Measurements from ENCODE around the gene SOX9. TPM values are rescaled to one million over a fixed set of nuclear protein-coding genes. Genes with fewer than 3 reads are reported as not detected.

The SOX9 gene
- polyA plus RNA-seq, 2 donors = 3.7 to 11.4 TPM

- 40 to 65% methylated on average over 2 of the region's 2 CpGs for WGBS, 2 donors
- Histone ChIP-seq H3K4me1 (ENCODE audit: control insufficient read depth in 2 of 2, insufficient read depth in 2 of 2, low read length in 1 of 2) (no peaks in the 10 kb centered on the region), H3K9me3 (ENCODE audit: control insufficient read depth in 2 of 2, insufficient read depth in 1 of 2, low read depth in 1 of 2, low read length in 1 of 2) (no peaks in the 10 kb centered on the region), H3K4me3 (ENCODE audit: low read depth in 1 of 2, low read length in 2 of 2) (no peak overlapping the region), H3K27ac (ENCODE audit: low read depth in 2 of 2, low read length in 1 of 2) (no peak overlapping the region), H3K27me3 (ENCODE audit: control insufficient read depth in 1 of 2, insufficient read depth in 2 of 2, low read length in 2 of 2) (no peaks in the 10 kb centered on the region), H3K36me3 (ENCODE audit: control insufficient read depth in 2 of 2, insufficient read depth in 2 of 2, low read length in 1 of 2) (no peaks in the 10 kb centered on the region)
These were observed 25.6 kb downstream of the SOX9 start for GRCh38 chr17:72146371-72146770.

- H3K9me3 ChIP-seq (ENCODE audit: control insufficient read depth in 2 of 2, insufficient read depth in 1 of 2, low read depth in 1 of 2, low read length in 1 of 2) = no peaks in the 10 kb centered on the region
- H3K36me3 ChIP-seq (ENCODE audit: control insufficient read depth in 2 of 2, insufficient read depth in 2 of 2, low read length in 1 of 2) = no peaks in the 10 kb centered on the region
- WGBS, 2 donors = 67 to 70% methylated on average over 11 of the region's 11 CpGs
- no peak overlapping the region for H3K4me3 ChIP-seq (ENCODE audit: low read depth in 1 of 2, low read length in 2 of 2)
- H3K27ac ChIP-seq (ENCODE audit: low read depth in 2 of 2, low read length in 1 of 2) = no peak overlapping the region
- H3K27me3 ChIP-seq (ENCODE audit: control insufficient read depth in 1 of 2, insufficient read depth in 2 of 2, low read length in 2 of 2) = no peaks in the 10 kb centered on the region
- peaks cover 0 to 4% of the 10 kb centered on the region in 2 donors for H3K4me1 ChIP-seq (ENCODE audit: control insufficient read depth in 2 of 2, insufficient read depth in 2 of 2, low read length in 1 of 2)
These were observed 30.0 kb downstream of the SOX9 start for GRCh38 chr17:72150632-72151460.

GRCh38 chr17:72151565-72152386 is 31.0 kb downstream of the SOX9 start:
- H3K9me3 ChIP-seq (ENCODE audit: control insufficient read depth in 2 of 2, insufficient read depth in 1 of 2, low read depth in 1 of 2, low read length in 1 of 2) = no peaks in the 10 kb centered on the region
- WGBS, 2 donors = 47 to 49% methylated on average over 11 of the region's 11 CpGs
- no peak overlapping the region for H3K27ac ChIP-seq (ENCODE audit: low read depth in 2 of 2, low read length in 1 of 2)
- no peaks in the 10 kb centered on the region for H3K27me3 ChIP-seq (ENCODE audit: control insufficient read depth in 1 of 2, insufficient read depth in 2 of 2, low read length in 2 of 2)
- no peaks in the 10 kb centered on the region for H3K36me3 ChIP-seq (ENCODE audit: control insufficient read depth in 2 of 2, insufficient read depth in 2 of 2, low read length in 1 of 2)
- no peak overlapping the region for H3K4me3 ChIP-seq (ENCODE audit: low read depth in 1 of 2, low read length in 2 of 2)
- H3K4me1 ChIP-seq (ENCODE audit: control insufficient read depth in 2 of 2, insufficient read depth in 2 of 2, low read length in 1 of 2) = peaks cover 0 to 4% of the 10 kb centered on the region in 2 donors

GRCh38 chr17:72152387-72152929 is 31.6 kb downstream of the SOX9 start:
- H3K27ac ChIP-seq (ENCODE audit: low read depth in 2 of 2, low read length in 1 of 2) = no peak overlapping the region
- H3K36me3 ChIP-seq (ENCODE audit: control insufficient read depth in 2 of 2, insufficient read depth in 2 of 2, low read length in 1 of 2) = no peaks in the 10 kb centered on the region
- H3K9me3 ChIP-seq (ENCODE audit: control insufficient read depth in 2 of 2, insufficient read depth in 1 of 2, low read depth in 1 of 2, low read length in 1 of 2) = no peaks in the 10 kb centered on the region
- no peaks in the 10 kb centered on the region for H3K27me3 ChIP-seq (ENCODE audit: control insufficient read depth in 1 of 2, insufficient read depth in 2 of 2, low read length in 2 of 2)
- no peak overlapping the region for H3K4me3 ChIP-seq (ENCODE audit: low read depth in 1 of 2, low read length in 2 of 2)
- H3K4me1 ChIP-seq (ENCODE audit: control insufficient read depth in 2 of 2, insufficient read depth in 2 of 2, low read length in 1 of 2) = peaks cover 0 to 4% of the 10 kb centered on the region in 2 donors
- 63 to 72% methylated on average over 2 of the region's 2 CpGs for WGBS, 2 donors

- Histone ChIP-seq H3K9me3 (ENCODE audit: control insufficient read depth in 2 of 2, insufficient read depth in 1 of 2, low read depth in 1 of 2, low read length in 1 of 2) (peaks cover 0 to 4% of the 10 kb centered on the region in 2 donors), H3K4me1 (ENCODE audit: control insufficient read depth in 2 of 2, insufficient read depth in 2 of 2, low read length in 1 of 2) (no peaks in the 10 kb centered on the region), H3K4me3 (ENCODE audit: low read depth in 1 of 2, low read length in 2 of 2) (no peak overlapping the region), H3K36me3 (ENCODE audit: control insufficient read depth in 2 of 2, insufficient read depth in 2 of 2, low read length in 1 of 2) (no peaks in the 10 kb centered on the region), H3K27ac (ENCODE audit: low read depth in 2 of 2, low read length in 1 of 2) (no peak overlapping the region), H3K27me3 (ENCODE audit: control insufficient read depth in 1 of 2, insufficient read depth in 2 of 2, low read length in 2 of 2) (no peaks in the 10 kb centered on the region)
- WGBS, 2 donors = 36 to 52% methylated on average over 15 of the region's 15 CpGs
These were observed 38.4 kb downstream of the SOX9 start for GRCh38 chr17:72158895-72159885.

- Histone ChIP-seq H3K9me3 (ENCODE audit: control insufficient read depth in 2 of 2, insufficient read depth in 1 of 2, low read depth in 1 of 2, low read length in 1 of 2) (peaks cover 0 to 4% of the 10 kb centered on the region in 2 donors), H3K27me3 (ENCODE audit: control insufficient read depth in 1 of 2, insufficient read depth in 2 of 2, low read length in 2 of 2) (no peaks in the 10 kb centered on the region), H3K4me3 (ENCODE audit: low read depth in 1 of 2, low read length in 2 of 2) (no peak overlapping the region), H3K27ac (ENCODE audit: low read depth in 2 of 2, low read length in 1 of 2) (no peak overlapping the region), H3K4me1 (ENCODE audit: control insufficient read depth in 2 of 2, insufficient read depth in 2 of 2, low read length in 1 of 2) (no peaks in the 10 kb centered on the region), H3K36me3 (ENCODE audit: control insufficient read depth in 2 of 2, insufficient read depth in 2 of 2, low read length in 1 of 2) (no peaks in the 10 kb centered on the region)
- WGBS, 2 donors = 70 to 82% methylated on average over 2 of the region's 2 CpGs
These were observed 41.7 kb downstream of the SOX9 start for GRCh38 chr17:72162569-72162968.

- no peaks in the 10 kb centered on the region for H3K36me3 ChIP-seq (ENCODE audit: control insufficient read depth in 2 of 2, insufficient read depth in 2 of 2, low read length in 1 of 2)
- no peaks in the 10 kb centered on the region for H3K27me3 ChIP-seq (ENCODE audit: control insufficient read depth in 1 of 2, insufficient read depth in 2 of 2, low read length in 2 of 2)
- H3K27ac ChIP-seq (ENCODE audit: low read depth in 2 of 2, low read length in 1 of 2) = no peak overlapping the region
- no peak overlapping the region for H3K4me3 ChIP-seq (ENCODE audit: low read depth in 1 of 2, low read length in 2 of 2)
- H3K4me1 ChIP-seq (ENCODE audit: control insufficient read depth in 2 of 2, insufficient read depth in 2 of 2, low read length in 1 of 2) = no peaks in the 10 kb centered on the region
- H3K9me3 ChIP-seq (ENCODE audit: control insufficient read depth in 2 of 2, insufficient read depth in 1 of 2, low read depth in 1 of 2, low read length in 1 of 2) = peaks cover 0 to 4% of the 10 kb centered on the region in 2 donors
- 88 to 90% methylated on average over 2 of the region's 2 CpGs for WGBS, 2 donors
These were observed 42.7 kb downstream of the SOX9 start for GRCh38 chr17:72163474-72163873.

- H3K27ac ChIP-seq (ENCODE audit: low read depth in 2 of 2, low read length in 1 of 2) = no peak overlapping the region
- H3K36me3 ChIP-seq (ENCODE audit: control insufficient read depth in 2 of 2, insufficient read depth in 2 of 2, low read length in 1 of 2) = no peaks in the 10 kb centered on the region
- H3K4me1 ChIP-seq (ENCODE audit: control insufficient read depth in 2 of 2, insufficient read depth in 2 of 2, low read length in 1 of 2) = no peaks in the 10 kb centered on the region
- no peak overlapping the region for H3K4me3 ChIP-seq (ENCODE audit: low read depth in 1 of 2, low read length in 2 of 2)
- H3K9me3 ChIP-seq (ENCODE audit: control insufficient read depth in 2 of 2, insufficient read depth in 1 of 2, low read depth in 1 of 2, low read length in 1 of 2) = no peaks in the 10 kb centered on the region
- WGBS, 2 donors = 81 to 90% methylated on average over 3 of the region's 3 CpGs
- no peaks in the 10 kb centered on the region for H3K27me3 ChIP-seq (ENCODE audit: control insufficient read depth in 1 of 2, insufficient read depth in 2 of 2, low read length in 2 of 2)
These were observed 43.4 kb downstream of the SOX9 start for GRCh38 chr17:72164158-72164739.

Measured in esophagus (tissue), 2 donors.